ENCODE data around the gene GBA2. TPM values are rescaled to one million over a fixed set of nuclear protein-coding genes. Genes with fewer than 3 reads are reported as not detected.

The GBA2 gene
- total and polyA plus RNA-seq, 2 donors (not counting 3 experiments of a cell fraction or from before 2014, with no cell fraction given) = 110 to 158 TPM

DNA sequence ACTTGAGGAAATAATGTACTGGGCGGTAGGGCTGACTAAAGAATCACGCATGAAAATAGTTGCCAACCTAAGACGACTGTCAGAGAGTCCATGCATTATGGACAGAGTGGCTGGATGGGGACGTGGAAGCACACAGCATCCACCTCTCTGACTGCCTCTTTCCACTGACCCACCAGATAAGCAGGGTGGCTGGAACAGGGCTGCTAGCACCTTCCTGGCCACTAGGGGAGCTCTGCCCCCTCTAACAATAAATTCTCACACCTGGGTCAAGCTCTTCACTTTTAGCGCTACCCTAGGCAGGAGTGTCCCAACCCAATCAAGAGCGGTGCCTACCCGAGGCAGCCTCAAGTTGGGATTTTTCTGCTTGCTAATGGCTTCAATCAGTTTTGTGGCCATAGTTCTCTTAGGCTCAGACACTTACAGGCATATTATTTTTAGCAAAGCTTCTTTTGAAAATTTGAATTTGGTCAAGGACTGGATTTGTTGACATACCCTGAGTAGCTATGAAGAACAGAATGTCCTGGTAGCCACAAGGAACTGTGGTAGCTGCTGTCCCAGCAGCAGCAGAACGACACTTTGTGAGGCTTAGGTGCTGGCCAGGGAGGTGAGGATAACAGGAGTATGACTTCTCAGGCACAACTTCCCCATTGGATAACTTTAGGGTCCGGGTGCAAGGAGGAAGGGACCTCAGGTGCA, 52.4 kb downstream of the GBA2 start:
- Histone ChIP-seq H3K9me3 (replicated peaks; ENCODE audit: control insufficient read depth, insufficient read depth, low read length) (no peaks in the 10 kb centered on the region), H3K27ac (ENCODE audit: insufficient read depth, low read depth, low read length) (no peak overlapping the region), H3K79me2 (ENCODE audit: control insufficient read depth, insufficient read depth, low read length) (no peaks in the 10 kb centered on the region), H3K4me1 (ENCODE audit: control insufficient read depth, extremely low read depth, insufficient read depth, low read length) (no peaks in the 10 kb centered on the region), H3K4me2 (ENCODE audit: insufficient read depth, low read length) (no peak overlapping the region), H3K4me3 (replicated peaks in 1 of 3; ENCODE audit: insufficient read depth in 1 of 3, low read depth in 1 of 3, low read length in 3 of 3) (no peak overlapping the region), H2AFZ (ENCODE audit: low read depth, low read length) (no peak overlapping the region), H3K9ac (replicated peaks; ENCODE audit: extremely low read depth, insufficient read depth, low read length) (no peak overlapping the region), H4K20me1 (replicated peaks; ENCODE audit: control insufficient read depth, extremely low read depth, insufficient read depth, low read length) (no peaks in the 10 kb centered on the region), H3K36me3 (ENCODE audit: control insufficient read depth in 2 of 2, extremely low read depth in 1 of 2, insufficient read depth in 2 of 2, low read length in 2 of 2) (peaks cover 42 to 53% of the 10 kb centered on the region in 2 experiments), H3K9me1 (replicated peaks; ENCODE audit: control insufficient read depth, extremely low read depth, insufficient read depth, low read length) (no peaks in the 10 kb centered on the region), H3K27me3 (ENCODE audit: control insufficient read depth in 2 of 2, insufficient read depth in 2 of 2, low read length in 2 of 2) (no peaks in the 10 kb centered on the region)
- intact Hi-C loops (cut with micrococcal nuclease) (loop anchor here (1.0 kb wide), 2 partner anchors 38 to 49 kb away; partner anchors contain the start of genes CCDC107 and RMRP), dilution Hi-C loops (cut with MboI; ENCODE audit: extremely low pct_ligation_motif_present, low sequenced_read_pairs) (no loop called here)
- FAIRE-seq (peak; percentile 81), DNase-seq (ENCODE audit: low read depth, low spot score) (peak; percentile 59)
- POLR2A ChIA-PET = interaction anchor here (1.4 kb wide), 1 partner anchor 31 kb away, joined by 6 read pairs; no protein-coding TSS in a partner anchor
- CTCF ChIA-PET = interaction anchor here (0.7 to 13.5 kb wide), 36 partner anchors 9 to 216 kb away, joined by 3 to 227 read pairs (median 6); partner anchors contain the start of genes ARHGEF39, CA9, CCDC107 and CREB3
- TF ChIP-seq EZH2 (IDR thresholded peaks at IDR 0.05; ENCODE audit: borderline replicate concordance, low read depth, low read length, severe bottlenecking) (no peak), FOS (IDR thresholded peaks at IDR 0.05; ENCODE audit: borderline replicate concordance, insufficient read depth, low read length) (no peak), GATA2 (IDR thresholded peaks at IDR 0.05; ENCODE audit: insufficient read depth, insufficient read length, low read depth, low read length) (no peak), JUN (IDR thresholded peaks at IDR 0.05; ENCODE audit: borderline replicate concordance, insufficient read depth, insufficient read length, low read depth) (no peak), POLR2A (IDR thresholded peaks at IDR 0.05; ENCODE audit: low read depth, low read length) (peak; percentile 30), POLR2AphosphoS5 (IDR thresholded peaks at IDR 0.05; ENCODE audit: insufficient read depth, low read depth, low read length) (no peak), MYC (IDR thresholded peaks at IDR 0.05; ENCODE audit: low read depth, low read length) (no peak)
- TF ChIP-seq, protein P1, sequence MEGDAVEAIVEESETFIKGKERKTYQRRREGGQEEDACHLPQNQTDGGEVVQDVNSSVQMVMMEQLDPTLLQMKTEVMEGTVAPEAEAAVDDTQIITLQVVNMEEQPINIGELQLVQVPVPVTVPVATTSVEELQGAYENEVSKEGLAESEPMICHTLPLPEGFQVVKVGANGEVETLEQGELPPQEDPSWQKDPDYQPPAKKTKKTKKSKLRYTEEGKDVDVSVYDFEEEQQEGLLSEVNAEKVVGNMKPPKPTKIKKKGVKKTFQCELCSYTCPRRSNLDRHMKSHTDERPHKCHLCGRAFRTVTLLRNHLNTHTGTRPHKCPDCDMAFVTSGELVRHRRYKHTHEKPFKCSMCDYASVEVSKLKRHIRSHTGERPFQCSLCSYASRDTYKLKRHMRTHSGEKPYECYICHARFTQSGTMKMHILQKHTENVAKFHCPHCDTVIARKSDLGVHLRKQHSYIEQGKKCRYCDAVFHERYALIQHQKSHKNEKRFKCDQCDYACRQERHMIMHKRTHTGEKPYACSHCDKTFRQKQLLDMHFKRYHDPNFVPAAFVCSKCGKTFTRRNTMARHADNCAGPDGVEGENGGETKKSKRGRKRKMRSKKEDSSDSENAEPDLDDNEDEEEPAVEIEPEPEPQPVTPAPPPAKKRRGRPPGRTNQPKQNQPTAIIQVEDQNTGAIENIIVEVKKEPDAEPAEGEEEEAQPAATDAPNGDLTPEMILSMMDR (IDR thresholded peaks at IDR 0.05; ENCODE audit: extremely low read depth in 1 of 2, insufficient read depth in 1 of 2, low read depth in 1 of 2, low read length in 2 of 2) = peak; percentile 86 to 94
- TF ChIP-seq, protein P2, sequence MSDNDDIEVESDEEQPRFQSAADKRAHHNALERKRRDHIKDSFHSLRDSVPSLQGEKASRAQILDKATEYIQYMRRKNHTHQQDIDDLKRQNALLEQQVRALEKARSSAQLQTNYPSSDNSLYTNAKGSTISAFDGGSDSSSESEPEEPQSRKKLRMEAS (IDR thresholded peaks at IDR 0.05; ENCODE audit: insufficient read depth, insufficient read length) = no peak
- no TSS peak for BruUV-seq (replicated peaks)
